ENCODE results near the gene SFT2D2.

DNA sequence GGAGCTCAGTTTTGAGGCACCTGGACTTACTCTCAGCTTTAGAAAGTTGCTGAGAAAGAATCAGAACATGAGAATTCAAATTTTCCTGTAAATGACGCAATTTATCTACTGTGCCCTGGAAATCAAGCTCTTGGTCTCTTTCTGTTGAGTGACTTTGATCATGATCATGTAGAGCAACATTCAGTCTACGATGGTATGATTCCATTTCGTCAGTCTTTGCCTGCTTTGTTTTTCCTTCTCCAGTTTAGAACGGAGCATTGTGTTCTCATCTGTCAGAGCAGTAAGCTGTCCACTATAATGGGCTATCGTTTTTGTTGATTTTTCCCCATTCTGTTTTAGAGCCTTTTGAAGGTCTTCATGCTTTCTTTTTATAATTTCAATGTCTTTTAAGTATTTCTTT lies 20.7 kb downstream of the SFT2D2 start:
- TF ChIP-seq, protein P1, sequence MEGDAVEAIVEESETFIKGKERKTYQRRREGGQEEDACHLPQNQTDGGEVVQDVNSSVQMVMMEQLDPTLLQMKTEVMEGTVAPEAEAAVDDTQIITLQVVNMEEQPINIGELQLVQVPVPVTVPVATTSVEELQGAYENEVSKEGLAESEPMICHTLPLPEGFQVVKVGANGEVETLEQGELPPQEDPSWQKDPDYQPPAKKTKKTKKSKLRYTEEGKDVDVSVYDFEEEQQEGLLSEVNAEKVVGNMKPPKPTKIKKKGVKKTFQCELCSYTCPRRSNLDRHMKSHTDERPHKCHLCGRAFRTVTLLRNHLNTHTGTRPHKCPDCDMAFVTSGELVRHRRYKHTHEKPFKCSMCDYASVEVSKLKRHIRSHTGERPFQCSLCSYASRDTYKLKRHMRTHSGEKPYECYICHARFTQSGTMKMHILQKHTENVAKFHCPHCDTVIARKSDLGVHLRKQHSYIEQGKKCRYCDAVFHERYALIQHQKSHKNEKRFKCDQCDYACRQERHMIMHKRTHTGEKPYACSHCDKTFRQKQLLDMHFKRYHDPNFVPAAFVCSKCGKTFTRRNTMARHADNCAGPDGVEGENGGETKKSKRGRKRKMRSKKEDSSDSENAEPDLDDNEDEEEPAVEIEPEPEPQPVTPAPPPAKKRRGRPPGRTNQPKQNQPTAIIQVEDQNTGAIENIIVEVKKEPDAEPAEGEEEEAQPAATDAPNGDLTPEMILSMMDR (IDR thresholded peaks at IDR 0.05): no peak
- TF ChIP-seq POLR2A (IDR thresholded peaks at IDR 0.05) (no peak), POLR2AphosphoS5 (IDR thresholded peaks at IDR 0.05; ENCODE audit: insufficient read depth in 1 of 2, low read depth in 1 of 2) (no peak)

Measured in vagina (tissue), 2 donors.